Activated naive CD8-positive, alpha-beta T cell treated with anti-CD3 and anti-CD28 coated beads, Interleukin-2, amount 10 ng/mL, durations not matched to agents 7 days and 5 days (primary cell): ENCODE measurements around the gene PUS7L. TPM values are rescaled to one million over a fixed set of nuclear protein-coding genes. Genes with fewer than 3 reads are reported as not detected.
"Not testable (repeated sequence)": the region's sequence is repeated elsewhere in the genome, so short reads cannot be mapped to it uniquely, and the experiment has no call there.

Experiments
- ATAC-seq: fragments of 150-1000 bp; cut with Tn5 transposase; one replicate; pipeline ENCODE4 v1.10.0; 2021; ENCODE audit warnings: low read depth, moderate library complexity
- POLR2A ChIA-PET: fragments of 350-600 bp; sonication (Branson Sonifier 250); formaldehyde crosslinking; loops from one replicate; lab custom pipeline; 2021; ENCODE audit warnings: antibody characterized with exemption; lab: Charles Lee
- DNase-seq: peaks from one replicate; pipeline ENCODE4 v3.0.0; 2021
- H3K27ac Mint-ChIP-seq: one replicate; pipeline ENCODE4 v1.8.0; 2022; ENCODE audit warnings: mild to moderate bottlenecking, mixed read lengths
- H3K27me3 Mint-ChIP-seq: one replicate; pipeline ENCODE4 v1.8.0; 2022; ENCODE audit warnings: mild to moderate bottlenecking, moderate library complexity, mixed read lengths
- H3K36me3 Mint-ChIP-seq: one replicate; pipeline ENCODE4 v1.8.0; 2021; ENCODE audit warnings: mild to moderate bottlenecking, mixed read lengths
- H3K4me1 Mint-ChIP-seq: one replicate; pipeline ENCODE4 v1.8.0; 2021; ENCODE audit warnings: mixed read lengths
- H3K4me3 Mint-ChIP-seq: one replicate; pipeline ENCODE4 v1.8.0; 2022; ENCODE audit warnings: mild to moderate bottlenecking, moderate library complexity, mixed read lengths
- H3K9me3 Mint-ChIP-seq: one replicate; pipeline ENCODE4 v1.8.0; 2021; ENCODE audit warnings: mixed read lengths
- total RNA-seq, 2 experiments: library from RNA; stranded (reverse); gene quantifications; one replicate each; pipeline ENCODE4 v1.2.3, GENCODE V29; 2021

Gene PUS7L
- total RNA-seq, 2 experiments from 2014 or later, result 21.7 to 26.3 TPM

DNA sequence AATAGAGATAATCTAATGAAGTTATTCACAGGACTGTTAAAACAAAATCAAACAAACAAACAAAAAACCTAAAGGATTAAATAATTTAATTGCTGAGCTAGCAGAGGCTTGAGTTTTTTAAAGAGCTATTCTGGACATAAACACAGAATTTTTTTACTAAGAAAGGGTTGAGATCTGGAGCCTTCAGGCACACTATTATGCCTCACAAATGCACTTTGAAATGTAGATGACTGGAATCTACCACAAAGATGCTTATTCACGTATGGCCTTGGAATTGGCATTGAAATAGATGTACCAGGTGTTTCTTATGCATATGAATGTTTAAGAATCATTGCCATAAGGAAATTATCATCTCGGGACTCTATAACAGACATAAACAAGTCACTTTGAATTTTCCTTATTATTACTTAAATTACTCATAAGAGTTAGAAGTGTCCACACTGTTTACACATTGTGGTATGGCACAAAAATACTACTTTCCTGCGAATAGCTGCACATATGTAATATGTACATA lies 21.6 kb downstream of the PUS7L start:
- peaks cover 4% of the 10 kb centered on the region for H3K4me1 Mint-ChIP-seq
- no peaks in the 10 kb centered on the region for H3K27me3 Mint-ChIP-seq
- no peak for DNase-seq
- H3K27ac Mint-ChIP-seq, result no peak overlapping the region
- ATAC-seq, result no peak
- H3K4me3 Mint-ChIP-seq, result no peak overlapping the region
- POLR2A ChIA-PET, result no interaction called here
- no peaks in the 10 kb centered on the region for H3K9me3 Mint-ChIP-seq
- H3K36me3 Mint-ChIP-seq, result peaks cover 25% of the 10 kb centered on the region

- DNase-seq, result no peak
- Mint-ChIP-seq H3K4me3 (no peak overlapping the region), H3K36me3 (peaks cover 11% of the 10 kb centered on the region), H3K27me3 (no peaks in the 10 kb centered on the region), H3K9me3 (no peaks in the 10 kb centered on the region), H3K27ac (no peak overlapping the region), H3K4me1 (no peaks in the 10 kb centered on the region)
- ATAC-seq, result no peak
- POLR2A ChIA-PET, result no interaction called here
Measured at GRCh38 chr12:43733687-43734086, 24.9 kb downstream of the PUS7L start.

DNA sequence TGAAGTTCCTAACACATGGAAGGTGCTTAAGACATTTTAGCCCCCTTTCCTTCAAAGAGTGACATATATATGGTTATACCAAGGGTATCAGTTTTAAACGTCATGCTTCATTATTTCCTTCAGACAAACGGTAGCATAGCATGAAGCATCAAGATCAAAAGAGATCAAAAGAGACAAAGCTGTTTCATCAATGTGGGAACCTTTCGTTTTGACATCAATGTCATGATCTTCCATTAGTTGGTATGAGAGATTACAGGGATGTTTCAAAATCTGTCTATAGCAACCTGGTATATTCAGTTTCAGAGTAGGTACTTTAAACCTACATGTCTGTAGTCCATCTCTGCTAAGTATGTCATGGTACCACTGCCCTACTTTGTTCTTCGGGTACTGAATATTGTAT lies 28.3 kb downstream of the PUS7L start:
- Mint-ChIP-seq H3K27me3 (no peaks in the 10 kb centered on the region), H3K4me1 (no peaks in the 10 kb centered on the region), H3K36me3 (peaks cover 28% of the 10 kb centered on the region), H3K9me3 (no peaks in the 10 kb centered on the region), H3K4me3 (no peak overlapping the region), H3K27ac (no peak overlapping the region)
- no peak for ATAC-seq
- POLR2A ChIA-PET, result no interaction called here
- no peak for DNase-seq

GRCh38 chr12:43728698-43729097 lies 29.9 kb downstream of the PUS7L start:
- POLR2A ChIA-PET, result no interaction called here

GRCh38 chr12:43728117-43728516 lies 30.5 kb downstream of the PUS7L start:
- no peak for ATAC-seq
- Mint-ChIP-seq H3K9me3 (no peaks in the 10 kb centered on the region), H3K36me3 (peaks cover 25% of the 10 kb centered on the region), H3K27ac (no peak overlapping the region), H3K4me1 (no peaks in the 10 kb centered on the region), H3K27me3 (no peaks in the 10 kb centered on the region), H3K4me3 (no peak overlapping the region)
- POLR2A ChIA-PET, result no interaction called here
- DNase-seq, result no peak

More at GRCh38 chr12:43728698-43729097, 29.9 kb downstream of the PUS7L start:
- no peaks in the 10 kb centered on the region for H3K27me3 Mint-ChIP-seq
- no peak overlapping the region for H3K4me3 Mint-ChIP-seq
- peaks cover 23% of the 10 kb centered on the region for H3K36me3 Mint-ChIP-seq
- DNase-seq (no peak), ATAC-seq (no peak)
- no peak overlapping the region for H3K27ac Mint-ChIP-seq
- no peaks in the 10 kb centered on the region for H3K9me3 Mint-ChIP-seq
- H3K4me1 Mint-ChIP-seq, result no peaks in the 10 kb centered on the region

DNA sequence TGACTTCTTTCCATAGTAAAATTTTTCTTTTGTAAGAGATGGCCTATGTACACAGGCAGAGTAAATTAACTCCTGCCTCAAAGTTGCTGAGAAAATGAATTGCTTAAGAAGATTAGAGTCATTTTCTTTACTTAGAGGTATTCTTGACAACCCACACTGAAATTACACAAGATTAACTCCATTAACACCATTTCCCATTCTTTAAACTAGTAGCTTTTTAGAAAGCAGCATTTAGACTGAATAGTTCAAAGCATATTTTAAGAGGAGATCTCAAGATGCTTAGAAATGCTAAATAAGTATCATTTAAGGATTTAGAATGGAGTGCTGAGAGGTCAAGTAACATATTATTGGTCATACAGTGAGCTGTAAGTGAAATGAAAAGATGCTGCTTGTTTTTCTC lies 35.5 kb downstream of the PUS7L start:
- ATAC-seq (no peak), DNase-seq (no peak)
- Mint-ChIP-seq H3K9me3 (no peaks in the 10 kb centered on the region), H3K36me3 (peaks cover 21% of the 10 kb centered on the region), H3K27ac (no peak overlapping the region), H3K4me1 (no peaks in the 10 kb centered on the region), H3K4me3 (no peak overlapping the region), H3K27me3 (no peaks in the 10 kb centered on the region)
- POLR2A ChIA-PET, result no interaction called here

GRCh38 chr12:43722621-43723020 lies 36.0 kb downstream of the PUS7L start:
- Mint-ChIP-seq H3K4me3 (no peak overlapping the region), H3K36me3 (peaks cover 21% of the 10 kb centered on the region), H3K27me3 (no peaks in the 10 kb centered on the region), H3K4me1 (no peaks in the 10 kb centered on the region), H3K9me3 (no peaks in the 10 kb centered on the region), H3K27ac (no peak overlapping the region)
- no peak for DNase-seq
- ATAC-seq, result no peak
- POLR2A ChIA-PET, result no interaction called here

DNA sequence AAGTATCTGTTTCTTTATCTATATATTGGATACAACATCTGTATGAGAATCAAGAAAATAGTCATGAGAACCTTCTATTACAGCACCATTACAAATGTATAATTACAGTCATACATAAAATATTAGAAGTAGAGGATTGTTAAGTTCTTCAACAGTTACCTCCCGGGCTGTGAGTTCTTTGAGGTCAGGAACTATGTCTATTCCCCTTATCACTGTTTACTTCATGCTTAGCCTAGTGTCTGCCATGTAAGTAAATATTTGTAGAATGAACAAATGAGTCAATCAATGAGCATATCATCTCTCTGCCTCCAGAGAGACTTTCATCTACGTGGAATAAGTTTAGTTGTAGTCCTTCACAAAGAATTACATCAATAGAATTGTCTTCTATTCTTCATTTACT lies 47.2 kb downstream of the PUS7L start:
- Mint-ChIP-seq H3K4me3 (no peak overlapping the region), H3K27ac (no peak overlapping the region), H3K9me3 (peaks cover 4% of the 10 kb centered on the region), H3K36me3 (peaks cover 1% of the 10 kb centered on the region), H3K27me3 (peaks cover 13% of the 10 kb centered on the region), H3K4me1 (no peaks in the 10 kb centered on the region)
- ATAC-seq (no peak), DNase-seq (no peak)
- POLR2A ChIA-PET, result no interaction called here

- H3K9me3 Mint-ChIP-seq, ATAC-seq, DNase-seq, H3K27ac Mint-ChIP-seq, H3K36me3 Mint-ChIP-seq, H3K27me3 Mint-ChIP-seq, H3K4me3 Mint-ChIP-seq, H3K4me1 Mint-ChIP-seq, POLR2A ChIA-PET: not testable (repeated sequence)
Measured at GRCh38 chr12:43703772-43704171, 54.8 kb downstream of the PUS7L start.

DNA sequence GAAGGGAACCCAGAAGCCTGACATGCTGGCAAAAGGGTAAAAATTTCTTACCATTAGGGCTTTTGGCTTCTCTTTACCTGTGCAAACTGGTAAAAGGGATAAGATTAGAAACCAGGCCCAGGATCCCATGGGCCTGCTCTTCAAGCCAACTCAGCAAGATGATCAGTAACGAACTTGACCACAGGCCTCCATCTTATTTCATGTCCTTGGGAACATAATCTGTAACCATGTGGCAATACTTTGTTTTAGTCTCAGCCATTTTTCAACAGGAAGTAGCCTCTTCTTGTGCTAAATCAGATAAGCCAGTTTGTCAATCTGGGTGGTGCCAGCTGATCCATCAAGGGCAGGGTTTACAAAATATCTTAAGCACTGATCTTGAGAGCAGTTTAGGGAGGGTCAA lies 57.4 kb downstream of the PUS7L start:
- H3K36me3 Mint-ChIP-seq, H3K4me1 Mint-ChIP-seq, H3K27ac Mint-ChIP-seq, H3K27me3 Mint-ChIP-seq, H3K9me3 Mint-ChIP-seq, DNase-seq, H3K4me3 Mint-ChIP-seq, POLR2A ChIA-PET, ATAC-seq: not testable (repeated sequence)

DNA sequence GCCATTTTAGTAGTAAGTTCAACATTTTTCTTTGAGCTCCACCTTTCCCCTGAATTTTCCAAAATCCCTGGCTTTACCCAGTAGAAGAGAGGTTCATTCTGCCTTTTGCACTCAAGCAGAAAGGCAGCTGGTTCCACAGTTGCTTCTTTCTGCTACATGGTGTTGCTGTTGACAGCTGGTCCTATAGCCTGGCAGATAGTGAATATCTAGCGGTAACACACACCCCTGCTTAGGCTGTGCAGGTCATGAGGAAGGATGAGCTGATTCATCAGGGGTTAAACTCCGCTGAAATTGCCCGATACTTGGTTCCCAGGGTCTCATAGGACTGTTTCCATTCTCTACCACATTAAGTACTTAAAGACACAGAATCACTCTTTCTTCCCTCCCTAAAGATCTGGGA lies 62.4 kb downstream of the PUS7L start:
- Mint-ChIP-seq H3K9me3 (no peaks in the 10 kb centered on the region), H3K4me1 (peaks cover 3% of the 10 kb centered on the region), H3K27me3 (peaks cover 11% of the 10 kb centered on the region), H3K36me3 (no peaks in the 10 kb centered on the region), H3K4me3 (no peak overlapping the region), H3K27ac (no peak overlapping the region)
- POLR2A ChIA-PET, result no interaction called here
- DNase-seq, result no peak
- no peak for ATAC-seq

DNA sequence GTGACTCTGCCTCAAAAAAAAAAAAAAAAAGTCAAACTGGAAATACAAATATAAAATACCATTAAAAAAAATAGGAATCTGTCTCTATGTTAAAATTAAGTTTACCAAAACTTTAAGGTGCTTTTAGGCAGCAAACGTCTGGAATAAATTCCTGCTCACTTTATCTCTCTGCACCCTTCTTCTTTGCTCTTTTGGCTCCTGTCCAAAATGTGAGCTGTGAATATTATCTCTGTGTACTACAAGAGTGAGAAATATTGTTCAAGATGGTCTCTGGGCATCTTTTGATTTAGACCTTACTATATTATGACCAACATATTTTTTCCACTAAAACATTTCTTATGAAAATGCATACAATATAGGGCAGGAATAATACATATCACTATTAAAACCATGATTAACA lies 63.7 kb downstream of the PUS7L start:
- peaks cover 11% of the 10 kb centered on the region for H3K27me3 Mint-ChIP-seq
- H3K4me1 Mint-ChIP-seq, result peaks cover 3% of the 10 kb centered on the region
- POLR2A ChIA-PET, result no interaction called here
- H3K4me3 Mint-ChIP-seq, result no peak overlapping the region
- no peaks in the 10 kb centered on the region for H3K9me3 Mint-ChIP-seq
- DNase-seq, result no peak
- no peaks in the 10 kb centered on the region for H3K36me3 Mint-ChIP-seq
- ATAC-seq, result no peak
- no peak overlapping the region for H3K27ac Mint-ChIP-seq

DNA sequence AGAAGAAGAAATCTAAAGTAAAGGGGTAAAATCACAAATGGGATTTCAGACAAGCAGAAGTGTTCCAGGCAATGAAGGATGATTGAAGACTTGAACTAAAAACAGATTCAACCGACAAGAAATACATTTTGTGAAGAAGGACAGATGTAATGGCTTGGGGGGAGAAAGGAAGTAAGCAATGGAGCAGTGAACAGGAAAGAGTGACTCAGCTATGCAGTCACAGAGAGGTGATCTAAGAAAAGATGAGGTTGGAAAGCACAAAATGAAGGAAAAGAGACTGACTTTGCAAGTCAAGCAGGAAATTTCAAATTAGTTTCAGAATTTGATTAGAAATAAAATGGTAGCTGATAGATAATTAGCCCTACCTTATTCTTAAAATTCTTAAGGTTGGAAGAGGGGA lies 66.5 kb downstream of the PUS7L start:
- DNase-seq (no peak), ATAC-seq (no peak)
- POLR2A ChIA-PET, result no interaction called here
- peaks cover 3% of the 10 kb centered on the region for H3K4me1 Mint-ChIP-seq
- H3K27ac Mint-ChIP-seq, result no peak overlapping the region
- H3K4me3 Mint-ChIP-seq, result no peak overlapping the region
- no peaks in the 10 kb centered on the region for H3K9me3 Mint-ChIP-seq
- H3K36me3 Mint-ChIP-seq, result no peaks in the 10 kb centered on the region
- peaks cover 20% of the 10 kb centered on the region for H3K27me3 Mint-ChIP-seq

- H3K27ac Mint-ChIP-seq, DNase-seq, H3K9me3 Mint-ChIP-seq, ATAC-seq, POLR2A ChIA-PET, H3K4me1 Mint-ChIP-seq, H3K4me3 Mint-ChIP-seq, H3K36me3 Mint-ChIP-seq: not testable (repeated sequence)
- peaks cover 16% of the 10 kb centered on the region for H3K27me3 Mint-ChIP-seq
Measured at GRCh38 chr12:43685491-43685890, 73.1 kb downstream of the PUS7L start.
